SU-DHL-6 (cell line): ENCODE results near the gene EXD3.

Experiments used
- H2AFZ ChIP-seq: fragments of 200-600 bp; sonication (generic); 2 replicates; pipeline ENCODE4 v1.6.1; 2014; ENCODE audit warnings: low read depth, mild to moderate bottlenecking, moderate library complexity, mixed read lengths, antibody characterized with exemption, low read length; ENCODE audit not compliant: severe bottlenecking
- H3F3A ChIP-seq: fragments of 200-600 bp; shearing (Covaris generic); 2 replicates; pipeline ENCODE4 v1.6.0; 2016; ENCODE audit warnings: antibody characterized with exemption, mild to moderate bottlenecking; ENCODE audit not compliant: insufficient read depth
- H3K27ac ChIP-seq: fragments of 200-600 bp; sonication (generic); 2 replicates; pipeline ENCODE4 v1.5.1; 2016; ENCODE audit warnings: low read depth, mild to moderate bottlenecking, low read length, moderate library complexity, mixed read lengths
- H3K27me3 ChIP-seq: fragments of 200-600 bp; sonication (generic), shearing (Covaris generic); 2 replicates; pipeline ENCODE4 v1.6.0; 2014; ENCODE audit warnings: mild to moderate bottlenecking, low read length
- H3K36me3 ChIP-seq: fragments of 200-600 bp; sonication (generic); 2 replicates; pipeline ENCODE4 v1.6.1; 2014; ENCODE audit warnings: mild to moderate bottlenecking, low read length, mixed read lengths
- H3K4me2 ChIP-seq: fragments of 300-600, 200-600 bp; shearing (Covaris generic), sonication (generic); 2 replicates; pipeline ENCODE4 v1.6.0; 2014; ENCODE audit warnings: low read length, low read depth, mild to moderate bottlenecking; ENCODE audit not compliant: poor library complexity, severe bottlenecking
- H3K4me3 ChIP-seq: fragments of 200-600 bp; sonication (generic); 2 replicates; pipeline ENCODE4 v1.5.1; 2014; ENCODE audit warnings: antibody characterized with exemption, low read length, mild to moderate bottlenecking, mixed read lengths; ENCODE audit not compliant: insufficient read depth, poor library complexity, severe bottlenecking
- H3K79me2 ChIP-seq: fragments of 200-600 bp; sonication (generic); 2 replicates; pipeline ENCODE4 v1.6.1; 2014; ENCODE audit warnings: mild to moderate bottlenecking, low read length, moderate library complexity; ENCODE audit not compliant: insufficient read depth
- H3K9ac ChIP-seq: fragments of 200-600 bp; sonication (generic); 2 replicates; pipeline ENCODE4 v1.7.0; 2014; ENCODE audit warnings: mild to moderate bottlenecking, low read length
- H3K9me2 ChIP-seq: fragments of 200-600 bp; sonication (generic); replicated peaks from 2 replicates; pipeline ENCODE4 v1.6.1; 2014; ENCODE audit warnings: low read length; ENCODE audit not compliant: insufficient read depth
- H3K9me3 ChIP-seq: fragments of 200-600 bp; sonication (generic); 2 replicates; pipeline ENCODE4 v1.6.1; 2014; ENCODE audit warnings: low read length, mixed read lengths; ENCODE audit not compliant: insufficient read depth
- H4K20me1 ChIP-seq: fragments of 200-600 bp; sonication (generic); 2 replicates; pipeline ENCODE4 v1.6.1; 2014; ENCODE audit warnings: low read depth, mild to moderate bottlenecking, antibody characterized with exemption, low read length, moderate library complexity, mixed read lengths
- EZH2phosphoT487 ChIP-seq: fragments of 200-600 bp; sonication (generic), shearing (Covaris generic); conservative IDR thresholded peaks from 2 replicates; pipeline ENCODE4 v1.6.1; 2018; ENCODE audit warnings: mild to moderate bottlenecking, antibody characterized with exemption, low read length, moderate library complexity, mixed read lengths
- TF ChIP-seq, protein P1 (sequence below): fragments of 200-600 bp; sonication (generic); IDR thresholded peaks from one replicate; pipeline ENCODE4 v1.5.1; 2017; ENCODE audit warnings: antibody characterized with exemption, mild to moderate bottlenecking, low read length, moderate library complexity; ENCODE audit not compliant: insufficient read depth, poor library complexity, severe bottlenecking

The EXD3 gene

DNA sequence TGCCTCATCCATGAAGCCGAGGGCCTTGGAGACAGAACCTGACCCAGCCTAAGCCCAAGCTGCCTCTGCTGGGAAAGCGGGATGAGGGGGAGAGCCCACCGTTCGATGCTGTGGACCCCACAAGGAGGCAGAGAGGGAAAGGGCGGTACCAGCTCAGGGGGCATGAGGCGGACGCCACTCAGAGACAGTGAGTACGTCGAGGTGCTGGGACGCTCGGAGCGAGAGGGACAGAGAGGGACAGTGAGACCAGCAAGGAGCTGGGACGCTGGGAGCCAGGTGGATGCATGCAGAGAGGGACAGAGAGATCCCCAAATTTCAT, 33.6 kb downstream of the EXD3 start:
- Histone ChIP-seq H4K20me1 (no peaks in the 10 kb centered on the region), H3K27me3 (no peaks in the 10 kb centered on the region), H3K79me2 (no peaks in the 10 kb centered on the region), H3K9ac (no peak overlapping the region), H3F3A (no peaks in the 10 kb centered on the region), H2AFZ (no peak overlapping the region), H3K9me3 (no peaks in the 10 kb centered on the region), H3K9me2 (no peaks in the 10 kb centered on the region), H3K27ac (no peak overlapping the region), H3K4me3 (no peak overlapping the region), H3K36me3 (no peaks in the 10 kb centered on the region), H3K4me2 (no peak overlapping the region)
- TF ChIP-seq, protein P1, sequence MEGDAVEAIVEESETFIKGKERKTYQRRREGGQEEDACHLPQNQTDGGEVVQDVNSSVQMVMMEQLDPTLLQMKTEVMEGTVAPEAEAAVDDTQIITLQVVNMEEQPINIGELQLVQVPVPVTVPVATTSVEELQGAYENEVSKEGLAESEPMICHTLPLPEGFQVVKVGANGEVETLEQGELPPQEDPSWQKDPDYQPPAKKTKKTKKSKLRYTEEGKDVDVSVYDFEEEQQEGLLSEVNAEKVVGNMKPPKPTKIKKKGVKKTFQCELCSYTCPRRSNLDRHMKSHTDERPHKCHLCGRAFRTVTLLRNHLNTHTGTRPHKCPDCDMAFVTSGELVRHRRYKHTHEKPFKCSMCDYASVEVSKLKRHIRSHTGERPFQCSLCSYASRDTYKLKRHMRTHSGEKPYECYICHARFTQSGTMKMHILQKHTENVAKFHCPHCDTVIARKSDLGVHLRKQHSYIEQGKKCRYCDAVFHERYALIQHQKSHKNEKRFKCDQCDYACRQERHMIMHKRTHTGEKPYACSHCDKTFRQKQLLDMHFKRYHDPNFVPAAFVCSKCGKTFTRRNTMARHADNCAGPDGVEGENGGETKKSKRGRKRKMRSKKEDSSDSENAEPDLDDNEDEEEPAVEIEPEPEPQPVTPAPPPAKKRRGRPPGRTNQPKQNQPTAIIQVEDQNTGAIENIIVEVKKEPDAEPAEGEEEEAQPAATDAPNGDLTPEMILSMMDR: no peak
- TF ChIP-seq EZH2phosphoT487: no peak

DNA sequence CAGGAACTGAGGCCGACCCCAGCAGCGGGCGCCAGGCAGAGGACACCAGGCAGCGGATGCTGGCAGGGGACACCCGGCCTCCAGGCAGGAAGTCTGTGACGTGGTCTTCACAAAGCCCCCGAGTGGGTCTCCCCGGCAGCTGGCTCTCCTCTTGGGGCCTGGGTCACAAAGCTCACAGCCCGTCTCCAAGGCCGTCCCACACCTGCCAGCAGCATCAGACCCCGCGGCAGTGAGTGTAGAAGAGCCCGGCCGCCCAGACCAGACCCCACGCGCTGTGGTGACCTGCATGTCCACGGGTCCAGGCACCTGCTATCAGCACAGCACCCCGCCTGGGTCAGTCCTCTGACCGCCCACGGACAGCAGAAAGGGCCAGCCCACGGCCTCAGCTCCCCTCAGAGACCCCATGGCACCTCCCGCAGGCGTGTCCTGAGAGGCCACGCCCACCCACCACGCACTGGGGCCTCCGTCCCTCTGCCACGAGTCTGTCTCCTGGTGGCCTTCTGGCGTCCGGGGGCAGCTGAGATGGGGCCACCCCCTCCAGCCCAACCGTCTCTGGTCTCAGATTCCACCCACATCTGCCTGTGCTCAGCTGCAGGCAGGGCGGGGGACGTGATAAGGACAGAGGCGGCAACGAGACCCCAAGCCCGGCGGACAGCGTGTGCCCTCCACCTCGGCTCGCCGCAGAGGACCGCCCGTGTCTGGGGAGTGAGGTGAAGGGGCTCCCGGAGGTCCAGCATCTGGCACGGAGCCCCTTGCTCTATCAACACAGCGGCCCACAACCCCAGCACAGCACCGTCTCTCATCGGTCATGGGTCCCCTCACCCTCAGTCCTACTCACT, 34.2 kb downstream of the EXD3 start:
- Histone ChIP-seq H3K4me2 (no peak overlapping the region), H3K9me2 (no peaks in the 10 kb centered on the region), H3K27ac (no peak overlapping the region), H3K4me3 (no peak overlapping the region), H4K20me1 (no peaks in the 10 kb centered on the region), H3K27me3 (no peaks in the 10 kb centered on the region), H3K79me2 (no peaks in the 10 kb centered on the region), H3F3A (no peaks in the 10 kb centered on the region), H3K9ac (no peak overlapping the region), H3K36me3 (no peaks in the 10 kb centered on the region), H3K9me3 (no peaks in the 10 kb centered on the region), H2AFZ (no peak overlapping the region)
- TF ChIP-seq, protein P1: no peak
- no peak for TF ChIP-seq EZH2phosphoT487

DNA sequence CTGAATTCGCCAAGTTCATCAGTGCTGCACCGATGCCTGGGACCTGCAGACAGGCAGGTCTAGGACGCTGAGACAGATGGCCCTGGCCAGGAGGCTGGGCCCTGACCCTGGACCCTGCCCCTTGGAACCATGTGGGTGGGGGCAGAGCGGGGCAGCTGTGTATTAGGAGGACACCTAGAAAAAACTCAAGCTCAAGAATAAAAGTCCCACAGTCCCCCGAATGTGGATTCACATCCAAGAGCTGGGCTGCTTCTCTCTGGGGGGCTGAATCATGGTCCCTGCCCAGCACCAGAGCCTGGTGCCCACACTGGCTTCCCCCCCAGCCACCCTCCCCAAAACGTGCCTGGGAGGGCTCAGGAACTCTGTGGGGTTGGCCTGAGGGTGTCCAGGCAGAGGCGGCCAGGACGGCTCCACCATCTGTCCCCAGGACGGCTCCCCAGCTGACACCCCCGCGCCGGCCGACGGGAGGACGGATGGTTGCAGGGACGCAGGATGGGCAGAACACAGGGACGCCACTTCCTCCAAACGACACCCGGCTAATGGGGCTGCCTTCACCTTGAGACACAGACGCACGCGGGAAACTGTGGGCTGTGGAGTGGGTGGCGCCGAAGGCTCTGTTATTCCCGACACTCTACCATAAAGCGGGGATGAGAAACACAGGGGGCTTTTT, 34.9 kb downstream of the EXD3 start:
- H3K27me3 ChIP-seq: no peaks in the 10 kb centered on the region
- H3K9me3 ChIP-seq: no peaks in the 10 kb centered on the region
- TF ChIP-seq, protein P1: no peak
- no peak for TF ChIP-seq EZH2phosphoT487
- H3F3A ChIP-seq: no peaks in the 10 kb centered on the region
- H3K4me3 ChIP-seq: no peak overlapping the region
- no peaks in the 10 kb centered on the region for H3K79me2 ChIP-seq
- H3K27ac ChIP-seq: no peak overlapping the region
- H2AFZ ChIP-seq: no peak overlapping the region
- no peaks in the 10 kb centered on the region for H4K20me1 ChIP-seq
- H3K9ac ChIP-seq: no peak overlapping the region
- no peaks in the 10 kb centered on the region for H3K36me3 ChIP-seq
- no peak overlapping the region for H3K4me2 ChIP-seq
- H3K9me2 ChIP-seq: no peaks in the 10 kb centered on the region
